Stimulated activated CD4-positive, alpha-beta T cell treated with anti-CD3 and anti-CD28 coated beads, TNF-alpha, amount 100 ng/mL, for 48 hours (primary cell): Measurements from ENCODE around the gene CTSD.
A peak's percentile ranks its signal among the peaks of the same experiment; 100 is the strongest.

Experiments used
- DNase-seq, 3 donors: peaks; one replicate each; pipeline ENCODE4 v3.0.0-alpha.2; 2020; ENCODE audit warnings: low read depth in 3 of 3

CTSD gene

GRCh38 chr11:1782831-1783724, 19.4 kb upstream of the CTSD start:
- DNase-seq: no peak

- no peak for DNase-seq
Measured at GRCh38 chr11:1782031-1782590, 18.4 kb upstream of the CTSD start.

GRCh38 chr11:1781593-1781975, 17.9 kb upstream of the CTSD start:
- no peak for DNase-seq

- DNase-seq: no peak
Measured at GRCh38 chr11:1780700-1781592, 17.2 kb upstream of the CTSD start.

GRCh38 chr11:1779806-1780699, 16.3 kb upstream of the CTSD start:
- DNase-seq: no peak

- DNase-seq: no peak
Measured at GRCh38 chr11:1779034-1779805, 15.5 kb upstream of the CTSD start.

- DNase-seq: no peak
Measured at GRCh38 chr11:1778141-1778911, 14.6 kb upstream of the CTSD start.

GRCh38 chr11:1777737-1778136, 14.0 kb upstream of the CTSD start:
- no peak for DNase-seq

- no peak for DNase-seq
Measured at GRCh38 chr11:1776944-1777715, 13.4 kb upstream of the CTSD start.

GRCh38 chr11:1776331-1776851, 12.7 kb upstream of the CTSD start:
- DNase-seq: no peak

- no peak for DNase-seq
Measured at GRCh38 chr11:1774886-1775285, 11.2 kb upstream of the CTSD start.

GRCh38 chr11:1773994-1774550, 10.3 kb upstream of the CTSD start:
- no peak for DNase-seq

GRCh38 chr11:1773131-1773993, 9.6 kb upstream of the CTSD start:
- DNase-seq: no peak

GRCh38 chr11:1772270-1773130, 8.8 kb upstream of the CTSD start:
- DNase-seq: peak in 1 of 3 donors; percentile 35

GRCh38 chr11:1771700-1772099, 8.0 kb upstream of the CTSD start:
- DNase-seq: no peak

GRCh38 chr11:1771273-1771672, 7.5 kb upstream of the CTSD start:
- no peak for DNase-seq

GRCh38 chr11:1770528-1770927, 6.8 kb upstream of the CTSD start:
- DNase-seq: no peak
